ENCODE results near the gene RPRD1A.
"Not testable (repeated sequence)": the region's sequence is repeated elsewhere in the genome, so short reads cannot be mapped to it uniquely, and the experiment has no call there.

RPRD1A gene

GRCh38 chr18:36075862-36076587 is 8.7 kb upstream of the RPRD1A start:
- TF ChIP-seq POLR2A (IDR thresholded peaks at IDR 0.05; ENCODE audit: low read depth, low read length) (no peak), POLR2AphosphoS5 (IDR thresholded peaks at IDR 0.05; ENCODE audit: low read depth, low read length) (no peak)
- FAIRE-seq = no peak
- no peak for DNase-seq (ENCODE audit: insufficient read length)

- FAIRE-seq (no peak), DNase-seq (ENCODE audit: insufficient read length) (no peak)
- TF ChIP-seq POLR2AphosphoS5 (IDR thresholded peaks at IDR 0.05; ENCODE audit: low read depth, low read length) = no peak
- TF ChIP-seq POLR2A (IDR thresholded peaks at IDR 0.05; ENCODE audit: low read depth, low read length) = no peak
Measured at GRCh38 chr18:36074435-36074834, 7.1 kb upstream of the RPRD1A start.

GRCh38 chr18:36073676-36074075 is 6.3 kb upstream of the RPRD1A start:
- TF ChIP-seq TAF1 (IDR thresholded peaks at IDR 0.05; ENCODE audit: borderline replicate concordance, low read depth, low read length) = no peak
- no peak for TF ChIP-seq POLR2AphosphoS5 (IDR thresholded peaks at IDR 0.05; ENCODE audit: low read depth, low read length)
- no peak for TF ChIP-seq POLR2A (IDR thresholded peaks at IDR 0.05; ENCODE audit: low read depth, low read length)
- DNase-seq (ENCODE audit: insufficient read length) (no peak), FAIRE-seq (no peak)

GRCh38 chr18:36072406-36072805 is 5.0 kb upstream of the RPRD1A start:
- FAIRE-seq; DNase-seq (ENCODE audit: insufficient read length): not testable (repeated sequence)

- DNase-seq (ENCODE audit: insufficient read length) (no peak), FAIRE-seq (no peak)
- TF ChIP-seq TAF1 (IDR thresholded peaks at IDR 0.05; ENCODE audit: borderline replicate concordance, low read depth, low read length) (no peak), POLR2A (IDR thresholded peaks at IDR 0.05; ENCODE audit: low read depth, low read length) (no peak), POLR2AphosphoS5 (IDR thresholded peaks at IDR 0.05; ENCODE audit: low read depth, low read length) (no peak)
Measured at GRCh38 chr18:36066686-36067054, 689 bp downstream of the RPRD1A start.

- DNase-seq (ENCODE audit: insufficient read length) = no peak
- no peak for TF ChIP-seq POLR2AphosphoS5 (IDR thresholded peaks at IDR 0.05; ENCODE audit: low read depth, low read length)
- TF ChIP-seq POLR2A (IDR thresholded peaks at IDR 0.05; ENCODE audit: low read depth, low read length) = no peak
- TF ChIP-seq TAF1 (IDR thresholded peaks at IDR 0.05; ENCODE audit: borderline replicate concordance, low read depth, low read length) = no peak
- peak; percentile 74 for FAIRE-seq
Measured at GRCh38 chr18:36066001-36066400, 1.4 kb downstream of the RPRD1A start.

GRCh38 chr18:36064809-36065079 is 2.6 kb downstream of the RPRD1A start:
- not testable (repeated sequence) for DNase-seq (ENCODE audit: insufficient read length); FAIRE-seq

GRCh38 chr18:36064027-36064808 is 3.1 kb downstream of the RPRD1A start:
- no peak for FAIRE-seq
- DNase-seq (ENCODE audit: insufficient read length) = no peak
- TF ChIP-seq TAF1 (IDR thresholded peaks at IDR 0.05; ENCODE audit: borderline replicate concordance, low read depth, low read length) (no peak), POLR2A (IDR thresholded peaks at IDR 0.05; ENCODE audit: low read depth, low read length) (no peak), POLR2AphosphoS5 (IDR thresholded peaks at IDR 0.05; ENCODE audit: low read depth, low read length) (no peak)

- TF ChIP-seq POLR2A (IDR thresholded peaks at IDR 0.05; ENCODE audit: low read depth, low read length) = no peak
- TF ChIP-seq POLR2AphosphoS5 (IDR thresholded peaks at IDR 0.05; ENCODE audit: low read depth, low read length) = no peak
- TF ChIP-seq TAF1 (IDR thresholded peaks at IDR 0.05; ENCODE audit: borderline replicate concordance, low read depth, low read length) = no peak
- DNase-seq (ENCODE audit: insufficient read length) (no peak), FAIRE-seq (no peak)
Measured at GRCh38 chr18:36058674-36059073, 8.7 kb downstream of the RPRD1A start.

GRCh38 chr18:36051760-36052159 is 15.6 kb downstream of the RPRD1A start:
- DNase-seq (ENCODE audit: insufficient read length) (no peak), FAIRE-seq (no peak)
- TF ChIP-seq POLR2A (IDR thresholded peaks at IDR 0.05; ENCODE audit: low read depth, low read length) = no peak
- no peak for TF ChIP-seq TAF1 (IDR thresholded peaks at IDR 0.05; ENCODE audit: borderline replicate concordance, low read depth, low read length)
- no peak for TF ChIP-seq POLR2AphosphoS5 (IDR thresholded peaks at IDR 0.05; ENCODE audit: low read depth, low read length)

GRCh38 chr18:36050479-36050878 is 16.9 kb downstream of the RPRD1A start:
- no peak for DNase-seq (ENCODE audit: insufficient read length)
- no peak for FAIRE-seq
- TF ChIP-seq TAF1 (IDR thresholded peaks at IDR 0.05; ENCODE audit: borderline replicate concordance, low read depth, low read length) = no peak
- no peak for TF ChIP-seq POLR2AphosphoS5 (IDR thresholded peaks at IDR 0.05; ENCODE audit: low read depth, low read length)
- TF ChIP-seq POLR2A (IDR thresholded peaks at IDR 0.05; ENCODE audit: low read depth, low read length) = no peak

- no peak for FAIRE-seq
- no peak for TF ChIP-seq TAF1 (IDR thresholded peaks at IDR 0.05; ENCODE audit: borderline replicate concordance, low read depth, low read length)
- TF ChIP-seq POLR2AphosphoS5 (IDR thresholded peaks at IDR 0.05; ENCODE audit: low read depth, low read length) = no peak
- TF ChIP-seq POLR2A (IDR thresholded peaks at IDR 0.05; ENCODE audit: low read depth, low read length) = no peak
- DNase-seq (ENCODE audit: insufficient read length) = no peak
Measured at GRCh38 chr18:36047521-36047920, 19.8 kb downstream of the RPRD1A start.

GRCh38 chr18:36046898-36047297 is 20.5 kb downstream of the RPRD1A start:
- FAIRE-seq = no peak
- no peak for DNase-seq (ENCODE audit: insufficient read length)
- TF ChIP-seq TAF1 (IDR thresholded peaks at IDR 0.05; ENCODE audit: borderline replicate concordance, low read depth, low read length) = no peak
- no peak for TF ChIP-seq POLR2AphosphoS5 (IDR thresholded peaks at IDR 0.05; ENCODE audit: low read depth, low read length)
- no peak for TF ChIP-seq POLR2A (IDR thresholded peaks at IDR 0.05; ENCODE audit: low read depth, low read length)
